GM12872 (cell line): Measurements from ENCODE around the gene CCR7.

Experiments
- CTCF ChIP-seq: IDR thresholded peaks from 3 replicates; pipeline ENCODE4 v1.5.1; 2011; ENCODE audit warnings: low read depth, mild to moderate bottlenecking, low read length, moderate library complexity; ENCODE audit not compliant: insufficient read depth

Gene CCR7

GRCh38 chr17:40588552-40588951 lies 23.3 kb upstream of the CCR7 start:
- no peak for TF ChIP-seq CTCF

DNA sequence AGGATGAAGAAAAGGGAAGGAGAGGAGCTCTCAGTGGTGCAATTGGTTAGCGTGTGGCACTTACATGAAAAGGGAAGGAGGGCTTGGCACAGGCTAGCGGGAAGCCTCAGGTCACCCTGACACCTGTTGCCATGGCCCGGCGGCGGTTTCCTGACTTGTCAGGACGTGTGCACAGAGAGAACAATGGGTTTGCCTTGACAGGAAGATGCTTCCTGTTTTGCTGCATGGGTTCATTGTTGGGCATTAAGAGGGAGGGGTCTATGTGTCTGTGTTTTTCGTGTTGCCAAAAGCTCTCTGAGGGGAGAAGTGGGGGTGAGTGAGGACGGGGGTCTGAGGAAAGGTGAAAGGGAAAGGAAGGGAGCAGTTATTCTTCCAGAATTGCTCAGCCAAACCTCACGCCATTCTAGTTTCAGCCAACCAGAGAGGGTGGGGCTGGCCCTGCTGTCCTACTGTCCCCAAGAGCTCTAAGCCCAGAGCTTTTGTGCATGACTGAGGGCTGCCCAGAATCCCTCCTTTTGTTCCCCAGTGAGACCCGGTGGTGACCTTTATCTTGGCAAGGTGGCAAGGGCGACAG lies 17.1 kb upstream of the CCR7 start:
- no peak for TF ChIP-seq CTCF

DNA sequence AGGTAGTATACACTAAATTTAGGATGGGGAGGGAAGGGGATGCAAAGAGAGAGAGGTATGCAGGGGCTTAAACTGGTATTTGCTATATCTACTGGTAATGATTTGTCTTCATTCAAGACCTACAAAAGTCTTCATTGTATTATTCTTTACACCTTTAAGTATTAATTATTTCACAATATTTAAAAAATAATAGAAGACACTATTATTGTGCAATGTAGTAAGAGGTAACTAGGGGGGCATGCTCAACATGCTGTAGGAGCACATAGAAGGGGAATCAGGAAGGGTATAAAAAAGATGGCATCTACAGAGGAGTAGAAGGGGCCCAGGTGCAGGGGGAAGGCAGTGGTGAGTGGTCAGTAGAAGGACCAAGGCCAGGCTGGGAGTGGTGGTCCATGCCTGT lies 14.9 kb upstream of the CCR7 start:
- TF ChIP-seq CTCF: no peak

DNA sequence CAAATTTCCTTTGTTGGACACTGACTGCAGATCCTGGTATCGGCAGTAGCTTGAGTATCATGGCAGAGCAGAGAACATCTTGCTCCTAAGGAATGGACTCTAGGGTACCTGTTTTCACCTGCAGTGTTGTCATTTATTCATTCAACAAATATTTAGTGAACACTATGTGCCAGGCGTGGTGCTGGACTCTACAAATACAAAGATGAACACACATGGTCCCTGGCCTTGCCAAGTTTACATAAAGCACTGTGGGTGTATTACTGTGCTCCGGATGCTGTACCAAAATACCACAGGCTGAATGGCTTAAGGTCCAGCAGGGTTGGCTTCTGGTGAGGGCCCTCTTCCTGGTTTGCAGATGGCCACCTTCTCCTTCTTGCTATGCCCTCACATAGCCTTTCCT lies 14.2 kb upstream of the CCR7 start:
- no peak for TF ChIP-seq CTCF

- TF ChIP-seq CTCF: no peak
These were observed 12.4 kb upstream of the CCR7 start for GRCh38 chr17:40577611-40578065.

DNA sequence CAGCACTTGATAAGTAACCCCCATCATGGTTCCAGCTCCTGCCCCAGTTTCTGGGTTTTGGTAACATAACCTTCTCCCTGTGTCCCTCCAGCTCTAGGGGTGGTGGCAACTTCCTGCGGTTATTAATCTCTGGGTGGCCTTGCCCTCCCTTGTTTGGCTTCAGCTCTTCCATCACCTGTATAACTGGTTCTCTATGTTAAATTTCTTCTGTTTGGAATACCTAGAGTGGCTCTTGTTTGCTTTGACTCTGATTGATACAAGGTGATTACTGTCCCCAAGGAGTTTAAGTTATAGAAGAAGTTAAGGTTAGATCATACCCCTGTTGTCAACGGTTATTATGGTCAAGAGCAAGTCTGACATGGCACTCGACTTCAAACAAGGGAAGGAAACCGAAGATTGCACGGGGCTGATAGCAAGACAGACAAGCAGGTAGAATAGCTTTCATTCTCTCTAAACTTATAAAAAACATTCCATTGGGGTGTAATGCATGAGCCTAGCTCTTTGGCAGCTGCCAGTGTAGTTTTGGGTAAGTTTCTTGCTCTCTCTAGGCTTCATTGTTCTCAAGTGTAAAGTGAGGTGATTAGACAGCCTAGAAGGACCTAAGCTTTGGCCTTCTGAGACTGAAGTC lies 11.0 kb upstream of the CCR7 start:
- no peak for TF ChIP-seq CTCF

DNA sequence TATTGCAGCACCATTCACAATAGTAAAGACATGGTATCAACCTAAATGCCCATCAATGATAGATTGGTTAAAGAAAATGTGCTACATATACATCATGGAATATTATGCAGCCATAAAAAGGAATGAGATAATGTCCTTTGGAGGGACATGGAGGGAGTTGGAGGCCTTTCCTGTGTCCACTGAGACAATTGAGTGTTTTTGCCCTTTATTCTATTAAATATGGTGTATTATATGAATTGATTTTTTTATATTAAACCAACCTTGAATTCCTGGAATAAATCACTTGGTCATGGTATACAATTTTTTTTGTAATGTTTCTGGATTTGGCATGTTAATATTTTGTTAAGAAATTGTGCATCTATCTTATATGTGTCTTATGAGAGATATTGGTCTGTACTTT lies 9.0 kb upstream of the CCR7 start:
- TF ChIP-seq CTCF: no peak
